NB4 (cell line): Measurements from ENCODE around the gene MATN1.

Experiments used
- DNase-seq: peaks from one replicate; pipeline ENCODE4 v3.0.0; 2010; ENCODE audit warnings: low read depth
- H3K4me3 ChIP-seq: one replicate; pipeline ENCODE4 v1.5.1; 2011; ENCODE audit warnings: mild to moderate bottlenecking, low read depth, low read length, moderate library complexity
- CTCF ChIP-seq: IDR thresholded peaks from one replicate; pipeline ENCODE4 v1.5.1; 2012; ENCODE audit warnings: low read depth, low read length
- MAX ChIP-seq: IDR thresholded peaks from 2 replicates; pipeline ENCODE4 v1.6.1; 2011; ENCODE audit warnings: low read depth, low read length
- MYC ChIP-seq: IDR thresholded peaks from 2 replicates; pipeline ENCODE4 v1.6.1; 2011; ENCODE audit warnings: low read depth, low read length
- POLR2A ChIP-seq: IDR thresholded peaks from 2 replicates; pipeline ENCODE4 v1.6.1; 2011; ENCODE audit warnings: mild to moderate bottlenecking; ENCODE audit not compliant: insufficient read length; ENCODE audit errors: extremely low read depth

Gene MATN1

GRCh38 chr1:30751830-30752650 is 28.7 kb upstream of the MATN1 start:
- TF ChIP-seq MAX, result no peak
- no peak for TF ChIP-seq MYC
- TF ChIP-seq CTCF, result no peak
- no peak for TF ChIP-seq POLR2A
- no peak overlapping the region for H3K4me3 ChIP-seq
- DNase-seq, result no peak

GRCh38 chr1:30750731-30751291 is 27.4 kb upstream of the MATN1 start:
- DNase-seq, result peak; percentile 57
- H3K4me3 ChIP-seq, result no peak overlapping the region
- TF ChIP-seq MYC (no peak), CTCF (no peak), MAX (no peak), POLR2A (no peak)

GRCh38 chr1:30749691-30750583 is 26.6 kb upstream of the MATN1 start:
- TF ChIP-seq POLR2A (no peak), MAX (no peak), CTCF (no peak), MYC (no peak)
- H3K4me3 ChIP-seq, result no peak overlapping the region

GRCh38 chr1:30748699-30749401 is 25.5 kb upstream of the MATN1 start:
- DNase-seq, result no peak
- H3K4me3 ChIP-seq, result no peak overlapping the region
- TF ChIP-seq CTCF, result no peak
- TF ChIP-seq MYC, result no peak
- no peak for TF ChIP-seq POLR2A
- TF ChIP-seq MAX, result no peak

More at GRCh38 chr1:30749691-30750583, 26.6 kb upstream of the MATN1 start:
- no peak for DNase-seq

- no peak for TF ChIP-seq POLR2A
- no peak for TF ChIP-seq MAX
- no peak for TF ChIP-seq MYC
- no peak for TF ChIP-seq CTCF
- DNase-seq, result no peak
- H3K4me3 ChIP-seq, result no peak overlapping the region
These were observed 24.8 kb upstream of the MATN1 start for GRCh38 chr1:30748098-30748698.
